Loucy (cell line): ENCODE data around the gene TF.

Source experiments
- H2AFZ ChIP-seq: fragments of 200-600 bp; sonication (generic); 2 replicates; pipeline ENCODE4 v1.6.0; 2016; ENCODE audit warnings: antibody characterized with exemption, mild to moderate bottlenecking, low read length, moderate library complexity
- H3F3A ChIP-seq: fragments of 200-600 bp; 2 replicates; pipeline ENCODE4 v1.6.0; 2016; ENCODE audit warnings: antibody characterized with exemption, low read depth, mild to moderate bottlenecking
- H3K27me3 ChIP-seq: fragments of 200-600 bp; sonication (generic); 2 replicates; pipeline ENCODE4 v1.6.1; 2014; ENCODE audit warnings: low read length, mild to moderate bottlenecking; ENCODE audit not compliant: insufficient read depth, poor library complexity, severe bottlenecking
- H3K36me3 ChIP-seq: fragments of 200-600 bp; sonication (generic); 2 replicates; pipeline ENCODE4 v1.6.1; 2016; ENCODE audit warnings: low read length; ENCODE audit not compliant: insufficient read depth
- H3K4me1 ChIP-seq: fragments of 200-600 bp; sonication (generic); 2 replicates; pipeline ENCODE4 v1.5.1; 2014; ENCODE audit warnings: low read length, mild to moderate bottlenecking; ENCODE audit not compliant: insufficient read depth, poor library complexity, severe bottlenecking
- H3K4me2 ChIP-seq: fragments of 200-600 bp; sonication (generic); 2 replicates; pipeline ENCODE4 v1.6.0; 2014; ENCODE audit warnings: antibody characterized with exemption, low read length, low read depth, mild to moderate bottlenecking; ENCODE audit not compliant: poor library complexity, severe bottlenecking
- H3K4me3 ChIP-seq: fragments of 200-600 bp; sonication (generic); 2 replicates; pipeline ENCODE4 v1.5.1; 2014; ENCODE audit warnings: low read length, mild to moderate bottlenecking, mixed read lengths; ENCODE audit not compliant: poor library complexity, severe bottlenecking
- H3K79me2 ChIP-seq: fragments of 200-600 bp; sonication (generic); 2 replicates; pipeline ENCODE4 v1.6.1; 2014; ENCODE audit warnings: low read length; ENCODE audit not compliant: insufficient read depth
- H3K9ac ChIP-seq: fragments of 200-600 bp; sonication (generic); 2 replicates; pipeline ENCODE4 v1.6.0; 2014; ENCODE audit warnings: mild to moderate bottlenecking, low read depth, low read length, moderate library complexity; ENCODE audit not compliant: poor library complexity, severe bottlenecking
- H3K9me2 ChIP-seq: fragments of 200-600 bp; sonication (generic); replicated peaks from 2 replicates; pipeline ENCODE4 v1.6.1; 2016; ENCODE audit warnings: low read depth, low read length, mixed read lengths
- H3K9me3 ChIP-seq: fragments of 200-600 bp; sonication (generic); 2 replicates; pipeline ENCODE4 v1.6.1; 2014; ENCODE audit warnings: mild to moderate bottlenecking, antibody characterized with exemption, low read length, low read depth; ENCODE audit not compliant: insufficient read depth
- H4K20me1 ChIP-seq: fragments of 200-600 bp; sonication (generic); 2 replicates; pipeline ENCODE4 v1.6.0; 2014; ENCODE audit warnings: antibody characterized with exemption, low read length, mild to moderate bottlenecking; ENCODE audit not compliant: insufficient read depth, poor library complexity, severe bottlenecking
- CTCF ChIP-seq: fragments of 200-600 bp; sonication (generic); conservative IDR thresholded peaks from 2 replicates; pipeline ENCODE4 v1.5.1; 2014; ENCODE audit warnings: mild to moderate bottlenecking, antibody characterized with exemption, low read length
- EZH2phosphoT487 ChIP-seq: fragments of 200-600 bp; IDR thresholded peaks from 2 replicates; pipeline ENCODE4 v1.6.1; 2018; ENCODE audit warnings: antibody characterized with exemption, mild to moderate bottlenecking, moderate library complexity, borderline replicate concordance

TF gene

GRCh38 chr3:133703915-133704314, 42.3 kb upstream of the TF start:
- TF ChIP-seq EZH2phosphoT487 (no peak), CTCF (no peak)
- no peak overlapping the region for H3K9ac ChIP-seq
- H3K79me2 ChIP-seq: no peaks in the 10 kb centered on the region
- H3K27me3 ChIP-seq: peaks cover 8% of the 10 kb centered on the region
- H3F3A ChIP-seq: no peaks in the 10 kb centered on the region
- H3K4me1 ChIP-seq: no peaks in the 10 kb centered on the region
- H2AFZ ChIP-seq: no peak overlapping the region
- no peaks in the 10 kb centered on the region for H3K36me3 ChIP-seq
- H4K20me1 ChIP-seq: no peaks in the 10 kb centered on the region
- H3K9me3 ChIP-seq: no peaks in the 10 kb centered on the region
- no peak overlapping the region for H3K4me3 ChIP-seq
- no peaks in the 10 kb centered on the region for H3K9me2 ChIP-seq
- H3K4me2 ChIP-seq: no peak overlapping the region

GRCh38 chr3:133706033-133706432, 40.2 kb upstream of the TF start:
- no peak overlapping the region for H3K9ac ChIP-seq
- H3K4me1 ChIP-seq: no peaks in the 10 kb centered on the region
- no peak overlapping the region for H3K4me2 ChIP-seq
- no peak overlapping the region for H2AFZ ChIP-seq
- no peaks in the 10 kb centered on the region for H3K36me3 ChIP-seq
- H3K27me3 ChIP-seq: peaks cover 8% of the 10 kb centered on the region
- no peaks in the 10 kb centered on the region for H3K9me2 ChIP-seq
- no peaks in the 10 kb centered on the region for H3K79me2 ChIP-seq
- TF ChIP-seq CTCF: no peak
- no peak for TF ChIP-seq EZH2phosphoT487
- no peaks in the 10 kb centered on the region for H4K20me1 ChIP-seq
- no peaks in the 10 kb centered on the region for H3F3A ChIP-seq
- no peak overlapping the region for H3K4me3 ChIP-seq
- no peaks in the 10 kb centered on the region for H3K9me3 ChIP-seq

GRCh38 chr3:133709139-133709750, 36.9 kb upstream of the TF start:
- H3K9me3 ChIP-seq: no peaks in the 10 kb centered on the region
- H3K4me1 ChIP-seq: no peaks in the 10 kb centered on the region
- peaks cover 5% of the 10 kb centered on the region for H3K27me3 ChIP-seq
- H3K4me3 ChIP-seq: no peak overlapping the region
- no peaks in the 10 kb centered on the region for H3K79me2 ChIP-seq
- no peaks in the 10 kb centered on the region for H3K36me3 ChIP-seq
- no peaks in the 10 kb centered on the region for H3F3A ChIP-seq
- TF ChIP-seq CTCF: no peak
- no peak for TF ChIP-seq EZH2phosphoT487
- no peak overlapping the region for H2AFZ ChIP-seq
- H3K4me2 ChIP-seq: no peak overlapping the region
- H3K9ac ChIP-seq: no peak overlapping the region
- H3K9me2 ChIP-seq: no peaks in the 10 kb centered on the region
- H4K20me1 ChIP-seq: no peaks in the 10 kb centered on the region
